Astrocyte (in vitro differentiated cells and primary cell): ENCODE results near the gene HSPBP1. TPM values are rescaled to one million over a fixed set of nuclear protein-coding genes. Genes with fewer than 3 reads are reported as not detected.

ENCODE experiments used
- DNase-seq: peaks from one replicate; pipeline ENCODE4 v3.0.0-alpha.2; 2010; ENCODE audit warnings: low read depth
- FAIRE-seq: peaks from 2 replicates; lab custom pipeline; 2011; peaks lifted over from hg19 to GRCh38; lab: Jason Lieb, UNC
- H2AFZ ChIP-seq: 2 replicates; pipeline ENCODE4 v1.6.0; 2012; ENCODE audit warnings: low read depth, low read length, inconsistent platforms
- H3K27ac ChIP-seq: 2 replicates; pipeline ENCODE4 v1.5.1; 2011; ENCODE audit warnings: low read depth, low read length, inconsistent platforms
- H3K27me3 ChIP-seq: 2 replicates; pipeline ENCODE4 v1.6.0; 2011; ENCODE audit warnings: low read length, inconsistent platforms; ENCODE audit not compliant: insufficient read depth
- H3K36me3 ChIP-seq: 2 replicates; pipeline ENCODE4 v1.5.1; 2011; ENCODE audit warnings: low read length, inconsistent platforms; ENCODE audit not compliant: insufficient read depth
- H3K4me1 ChIP-seq: 2 replicates; pipeline ENCODE4 v1.5.1; 2011; ENCODE audit warnings: low read length, inconsistent platforms; ENCODE audit not compliant: insufficient read depth
- H3K4me2 ChIP-seq: 2 replicates; pipeline ENCODE4 v1.6.0; 2012; ENCODE audit warnings: low read length, inconsistent platforms
- H3K4me3 ChIP-seq: 2 replicates; pipeline ENCODE4 v1.5.1; 2011; ENCODE audit warnings: low read depth, mild to moderate bottlenecking, low read length, inconsistent platforms; ENCODE audit not compliant: insufficient read depth
- H3K79me2 ChIP-seq: 2 replicates; pipeline ENCODE4 v1.6.0; 2012; ENCODE audit warnings: mild to moderate bottlenecking, low read length, inconsistent platforms; ENCODE audit not compliant: insufficient read depth
- H3K9ac ChIP-seq: 2 replicates; pipeline ENCODE4 v1.6.0; 2012; ENCODE audit warnings: mild to moderate bottlenecking, low read length, inconsistent platforms
- H3K9me3 ChIP-seq: 2 replicates; pipeline ENCODE4 v1.5.1; 2012; ENCODE audit warnings: low read depth, mild to moderate bottlenecking, low read length, inconsistent platforms; ENCODE audit not compliant: insufficient read depth
- H4K20me1 ChIP-seq: 2 replicates; pipeline ENCODE4 v1.6.0; 2012; ENCODE audit warnings: low read length, inconsistent platforms; ENCODE audit not compliant: insufficient read depth
- H3K27ac Mint-ChIP-seq: one replicate; pipeline ENCODE4 v1.8.0; 2021; ENCODE audit warnings: mild to moderate bottlenecking, mixed read lengths; ENCODE audit not compliant: unreplicated experiment
- H3K27me3 Mint-ChIP-seq: one replicate; pipeline ENCODE4 v1.8.0; 2021; ENCODE audit warnings: low read depth, mixed read lengths; ENCODE audit not compliant: unreplicated experiment
- H3K36me3 Mint-ChIP-seq: one replicate; pipeline ENCODE4 v1.8.0; 2021; ENCODE audit warnings: low read depth, mixed read lengths; ENCODE audit not compliant: unreplicated experiment
- H3K4me1 Mint-ChIP-seq: one replicate; pipeline ENCODE4 v1.8.0; 2021; ENCODE audit warnings: low read depth, mixed read lengths; ENCODE audit not compliant: unreplicated experiment
- H3K4me3 Mint-ChIP-seq: one replicate; pipeline ENCODE4 v1.8.0; 2021; ENCODE audit warnings: mild to moderate bottlenecking, moderate library complexity, mixed read lengths; ENCODE audit not compliant: unreplicated experiment
- H3K9me3 Mint-ChIP-seq: one replicate; pipeline ENCODE4 v1.8.0; 2021; ENCODE audit warnings: mild to moderate bottlenecking, mixed read lengths; ENCODE audit not compliant: unreplicated experiment
- EZH2 ChIP-seq: IDR thresholded peaks from 2 replicates; pipeline ENCODE4 v1.6.1; 2012; ENCODE audit warnings: mild to moderate bottlenecking, low read length, inconsistent platforms; ENCODE audit not compliant: insufficient read depth
- total RNA-seq: library from RNA; stranded (reverse); gene quantifications from 2 replicates; pipeline ENCODE4 v1.2.1, GENCODE V29; 2021
- TF ChIP-seq, protein P1 (sequence below): IDR thresholded peaks from 2 replicates; pipeline ENCODE4 v1.5.1; 2011; ENCODE audit warnings: low read depth, mild to moderate bottlenecking, inconsistent platforms, low read length, moderate library complexity; ENCODE audit not compliant: insufficient read depth

The HSPBP1 gene
- total RNA-seq, 1 donor from 2014 or later: 34.8 TPM

DNA sequence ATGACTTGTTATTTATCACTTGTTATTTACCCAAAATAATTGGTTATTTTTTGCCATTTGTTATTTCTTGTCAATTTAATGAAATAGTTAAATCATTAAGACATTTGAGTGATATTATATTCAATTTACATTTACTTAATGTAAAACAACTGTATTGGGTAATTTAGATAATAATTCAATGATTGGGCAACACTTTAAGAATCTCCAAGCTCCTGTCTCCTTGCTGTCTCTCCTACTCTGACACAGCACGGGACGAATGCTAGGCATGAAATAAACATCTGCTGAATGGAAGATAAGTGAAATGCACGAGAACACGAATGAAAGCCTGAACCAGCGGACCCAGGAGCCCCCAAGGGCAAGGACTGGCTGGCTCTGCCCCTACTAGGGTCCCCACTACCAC, 15.4 kb downstream of the HSPBP1 start:
- Histone ChIP-seq H3K9me3 (peaks cover 4% of the 10 kb centered on the region), H3K27ac (no peak overlapping the region), H3K79me2 (peaks cover 5% of the 10 kb centered on the region), H4K20me1 (peaks cover 6% of the 10 kb centered on the region), H3K9ac (no peak overlapping the region), H3K4me3 (no peak overlapping the region), H2AFZ (no peak overlapping the region), H3K27me3 (no peaks in the 10 kb centered on the region), H3K4me2 (no peak overlapping the region), H3K36me3 (no peaks in the 10 kb centered on the region), H3K4me1 (peaks cover 4% of the 10 kb centered on the region)
- Mint-ChIP-seq H3K36me3 (peaks cover 10% of the 10 kb centered on the region), H3K27me3 (no peaks in the 10 kb centered on the region), H3K4me1 (peaks cover 3% of the 10 kb centered on the region), H3K4me3 (no peak overlapping the region), H3K27ac (no peak overlapping the region), H3K9me3 (peaks cover 2% of the 10 kb centered on the region)
- TF ChIP-seq, protein P1, sequence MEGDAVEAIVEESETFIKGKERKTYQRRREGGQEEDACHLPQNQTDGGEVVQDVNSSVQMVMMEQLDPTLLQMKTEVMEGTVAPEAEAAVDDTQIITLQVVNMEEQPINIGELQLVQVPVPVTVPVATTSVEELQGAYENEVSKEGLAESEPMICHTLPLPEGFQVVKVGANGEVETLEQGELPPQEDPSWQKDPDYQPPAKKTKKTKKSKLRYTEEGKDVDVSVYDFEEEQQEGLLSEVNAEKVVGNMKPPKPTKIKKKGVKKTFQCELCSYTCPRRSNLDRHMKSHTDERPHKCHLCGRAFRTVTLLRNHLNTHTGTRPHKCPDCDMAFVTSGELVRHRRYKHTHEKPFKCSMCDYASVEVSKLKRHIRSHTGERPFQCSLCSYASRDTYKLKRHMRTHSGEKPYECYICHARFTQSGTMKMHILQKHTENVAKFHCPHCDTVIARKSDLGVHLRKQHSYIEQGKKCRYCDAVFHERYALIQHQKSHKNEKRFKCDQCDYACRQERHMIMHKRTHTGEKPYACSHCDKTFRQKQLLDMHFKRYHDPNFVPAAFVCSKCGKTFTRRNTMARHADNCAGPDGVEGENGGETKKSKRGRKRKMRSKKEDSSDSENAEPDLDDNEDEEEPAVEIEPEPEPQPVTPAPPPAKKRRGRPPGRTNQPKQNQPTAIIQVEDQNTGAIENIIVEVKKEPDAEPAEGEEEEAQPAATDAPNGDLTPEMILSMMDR: no peak
- TF ChIP-seq EZH2: no peak
- FAIRE-seq (no peak), DNase-seq (no peak)

DNA sequence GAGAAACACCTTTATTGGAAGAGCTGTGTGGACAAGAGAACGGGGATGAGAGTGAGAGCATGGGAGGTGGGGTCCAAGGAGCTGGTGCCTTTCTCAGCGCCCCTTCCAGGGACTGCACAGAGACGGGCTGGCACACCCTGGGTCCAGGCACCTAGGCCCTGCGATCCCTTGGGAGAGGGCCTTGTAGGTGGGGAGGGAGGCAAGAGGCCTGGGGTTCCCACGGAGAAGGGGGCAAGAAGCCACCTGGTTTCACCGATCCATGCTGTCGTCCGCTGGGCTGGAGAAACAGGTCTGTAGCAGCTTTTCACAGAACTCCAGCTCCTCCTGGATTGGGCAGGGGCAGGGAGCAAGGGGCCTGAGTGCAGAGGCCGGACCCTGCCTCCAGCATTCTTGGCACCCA, 17.6 kb downstream of the HSPBP1 start:
- H3K4me1 Mint-ChIP-seq: peaks cover 5% of the 10 kb centered on the region
- Histone ChIP-seq H3K9ac (no peak overlapping the region), H3K4me3 (no peak overlapping the region), H3K27me3 (no peaks in the 10 kb centered on the region), H3K4me1 (peaks cover 10% of the 10 kb centered on the region), H2AFZ (no peak overlapping the region), H3K79me2 (peaks cover 19% of the 10 kb centered on the region), H3K9me3 (peaks cover 4% of the 10 kb centered on the region), H3K4me2 (no peak overlapping the region), H3K36me3 (no peaks in the 10 kb centered on the region), H4K20me1 (peaks cover 14% of the 10 kb centered on the region), H3K27ac (no peak overlapping the region)
- peaks cover 2% of the 10 kb centered on the region for H3K9me3 Mint-ChIP-seq
- TF ChIP-seq, protein P1: no peak
- TF ChIP-seq EZH2: no peak
- H3K36me3 Mint-ChIP-seq: peaks cover 9% of the 10 kb centered on the region
- no peak overlapping the region for H3K27ac Mint-ChIP-seq
- DNase-seq: no peak
- no peak for FAIRE-seq
- no peak overlapping the region for H3K4me3 Mint-ChIP-seq
- H3K27me3 Mint-ChIP-seq: no peaks in the 10 kb centered on the region

DNA sequence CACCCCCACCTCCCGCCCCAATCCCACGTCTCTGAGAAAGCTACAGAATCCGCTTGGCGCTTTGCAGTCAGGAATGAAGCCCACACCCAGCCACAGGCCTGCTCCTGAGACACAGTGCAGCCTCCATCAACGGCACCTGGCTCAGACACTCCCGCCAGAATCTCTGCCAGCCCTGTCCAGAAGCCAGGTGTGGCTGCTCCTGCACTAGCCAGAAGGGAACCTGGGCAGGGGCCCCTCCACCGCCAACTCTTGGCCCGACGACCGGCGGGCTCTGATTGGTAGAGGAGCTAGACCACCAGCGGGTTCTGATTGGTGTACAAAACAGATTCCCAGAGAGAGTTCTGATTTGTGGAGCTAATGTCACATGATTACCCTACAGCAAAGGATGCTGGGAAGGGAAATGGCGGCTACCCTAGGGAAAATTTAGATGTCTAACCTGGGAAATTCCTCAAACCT, 18.2 kb downstream of the HSPBP1 start:
- Mint-ChIP-seq H3K4me1 (peaks cover 12% of the 10 kb centered on the region), H3K27me3 (no peaks in the 10 kb centered on the region), H3K4me3 (no peak overlapping the region), H3K27ac (no peak overlapping the region), H3K9me3 (peaks cover 2% of the 10 kb centered on the region), H3K36me3 (peaks cover 9% of the 10 kb centered on the region)
- H3K4me2 ChIP-seq: no peak overlapping the region
- peaks cover 25% of the 10 kb centered on the region for H3K79me2 ChIP-seq
- no peak overlapping the region for H3K4me3 ChIP-seq
- peaks cover 4% of the 10 kb centered on the region for H3K9me3 ChIP-seq
- no peak overlapping the region for H2AFZ ChIP-seq
- no peaks in the 10 kb centered on the region for H3K36me3 ChIP-seq
- peaks cover 17% of the 10 kb centered on the region for H3K4me1 ChIP-seq
- H3K9ac ChIP-seq: no peak overlapping the region
- FAIRE-seq: no peak
- H3K27me3 ChIP-seq: no peaks in the 10 kb centered on the region
- H3K27ac ChIP-seq: no peak overlapping the region
- TF ChIP-seq, protein P1: no peak
- no peak for TF ChIP-seq EZH2
- peaks cover 21% of the 10 kb centered on the region for H4K20me1 ChIP-seq
- no peak for DNase-seq
